HEK293 (cell line): ENCODE data around the gene NINJ1.

Source experiments
- GLI4 ChIP-seq: fragments of 450-650 bp; formaldehyde crosslinking; IDR thresholded peaks from 2 replicates; pipeline ENCODE4 v1.5.1; 2016; ENCODE audit warnings: missing biosample characterization, missing genetic modification characterization
- GLIS2 ChIP-seq: fragments of 450-650 bp; formaldehyde crosslinking; IDR thresholded peaks from 2 replicates; pipeline ENCODE4 v1.5.1; 2016; ENCODE audit warnings: missing biosample characterization, missing genetic modification characterization
- KLF1 ChIP-seq: fragments of 450-650 bp; formaldehyde crosslinking; IDR thresholded peaks from 2 replicates; pipeline ENCODE4 v1.5.1; 2016; ENCODE audit warnings: missing biosample characterization, missing genetic modification characterization
- KLF16 ChIP-seq: fragments of 450-650 bp; formaldehyde crosslinking; IDR thresholded peaks from 2 replicates; pipeline ENCODE4 v1.5.1; 2017; ENCODE audit warnings: missing biosample characterization, missing genetic modification characterization
- KLF7 ChIP-seq: fragments of 450-650 bp; formaldehyde crosslinking; IDR thresholded peaks from 2 replicates; pipeline ENCODE4 v1.5.1; 2016; ENCODE audit warnings: missing biosample characterization, missing genetic modification characterization, borderline replicate concordance
- KLF8 ChIP-seq: fragments of 450-650 bp; formaldehyde crosslinking; IDR thresholded peaks from 2 replicates; pipeline ENCODE4 v1.5.1; 2016; ENCODE audit warnings: missing biosample characterization, missing genetic modification characterization
- SP3 ChIP-seq: fragments of 450-650 bp; formaldehyde crosslinking; IDR thresholded peaks from 2 replicates; pipeline ENCODE4 v1.5.1; 2016; ENCODE audit warnings: missing biosample characterization, missing genetic modification characterization
- ZBTB20 ChIP-seq: fragments of 450-650 bp; formaldehyde crosslinking; IDR thresholded peaks from 2 replicates; pipeline ENCODE4 v1.5.1; 2016; ENCODE audit warnings: missing biosample characterization, missing genetic modification characterization
- ZBTB8A ChIP-seq: fragments of 450-650 bp; formaldehyde crosslinking; IDR thresholded peaks from 2 replicates; pipeline ENCODE4 v1.5.1; 2016; ENCODE audit warnings: missing biosample characterization, missing genetic modification characterization
- ZNF121 ChIP-seq: fragments of 450-650 bp; formaldehyde crosslinking; IDR thresholded peaks from 2 replicates; pipeline ENCODE4 v1.5.1; 2016; ENCODE audit warnings: missing biosample characterization, missing genetic modification characterization
- ZNF335 ChIP-seq: fragments of 450-650 bp; formaldehyde crosslinking; conservative IDR thresholded peaks from 2 replicates; pipeline ENCODE4 v1.5.1; 2016; ENCODE audit warnings: missing biosample characterization, missing genetic modification characterization
- ZNF404 ChIP-seq: fragments of 450-650 bp; formaldehyde crosslinking; IDR thresholded peaks from 2 replicates; pipeline ENCODE4 v1.5.1; 2017; ENCODE audit warnings: missing biosample characterization, missing genetic modification characterization
- ZNF514 ChIP-seq: fragments of 450-650 bp; formaldehyde crosslinking; IDR thresholded peaks from 2 replicates; pipeline ENCODE4 v1.5.1; 2016; ENCODE audit warnings: missing biosample characterization, missing genetic modification characterization
- ZNF548 ChIP-seq: fragments of 450-650 bp; formaldehyde crosslinking; IDR thresholded peaks from 2 replicates; pipeline ENCODE4 v1.5.1; 2016; ENCODE audit warnings: missing biosample characterization, missing genetic modification characterization
- ZNF549 ChIP-seq: fragments of 450-650 bp; IDR thresholded peaks from 2 replicates; pipeline ENCODE4 v1.5.1; 2018; ENCODE audit warnings: missing biosample characterization, missing genetic modification characterization, mild to moderate bottlenecking, inconsistent platforms, moderate library complexity
- ZNF555 ChIP-seq: fragments of 450-650 bp; formaldehyde crosslinking; conservative IDR thresholded peaks from 2 replicates; pipeline ENCODE4 v1.5.1; 2017; ENCODE audit warnings: missing biosample characterization, mild to moderate bottlenecking, missing genetic modification characterization, inconsistent platforms
- ZNF596 ChIP-seq: fragments of 450-650 bp; IDR thresholded peaks from 2 replicates; pipeline ENCODE4 v1.5.0; 2018; ENCODE audit warnings: missing biosample characterization, mild to moderate bottlenecking, missing genetic modification characterization, moderate library complexity
- ZNF600 ChIP-seq: fragments of 450-650 bp; formaldehyde crosslinking; IDR thresholded peaks from 2 replicates; pipeline ENCODE4 v1.5.1; 2016; ENCODE audit warnings: missing biosample characterization, missing genetic modification characterization
- ZNF623 ChIP-seq: fragments of 450-650 bp; formaldehyde crosslinking; IDR thresholded peaks from 2 replicates; pipeline ENCODE4 v1.5.1; 2016; ENCODE audit warnings: missing biosample characterization, missing genetic modification characterization
- ZNF768 ChIP-seq: fragments of 450-650 bp; formaldehyde crosslinking; IDR thresholded peaks from 2 replicates; pipeline ENCODE4 v1.5.1; 2018; ENCODE audit warnings: missing biosample characterization, mild to moderate bottlenecking, missing genetic modification characterization
- ZNF792 ChIP-seq: fragments of 450-650 bp; formaldehyde crosslinking; IDR thresholded peaks from 2 replicates; pipeline ENCODE4 v1.5.1; 2016; ENCODE audit warnings: missing biosample characterization, missing genetic modification characterization
- ZSCAN16 ChIP-seq: fragments of 450-650 bp; formaldehyde crosslinking; IDR thresholded peaks from 2 replicates; pipeline ENCODE4 v1.5.1; 2016; ENCODE audit warnings: missing biosample characterization, missing genetic modification characterization
- TF ChIP-seq, protein P1 (sequence below): fragments of 450-650 bp; formaldehyde crosslinking; IDR thresholded peaks from 2 replicates; pipeline ENCODE4 v1.5.1; 2016; ENCODE audit warnings: missing biosample characterization, missing genetic modification characterization
- TF ChIP-seq, protein P2 (sequence below): fragments of 450-650 bp; formaldehyde crosslinking; IDR thresholded peaks from 2 replicates; pipeline ENCODE4 v1.5.1; 2016; ENCODE audit warnings: missing biosample characterization, missing genetic modification characterization
- TF ChIP-seq, protein P3 (sequence below): fragments of 450-650 bp; formaldehyde crosslinking; IDR thresholded peaks from 2 replicates; pipeline ENCODE4 v1.5.1; 2017; ENCODE audit warnings: missing biosample characterization, mild to moderate bottlenecking, missing genetic modification characterization, moderate library complexity

The NINJ1 gene

DNA sequence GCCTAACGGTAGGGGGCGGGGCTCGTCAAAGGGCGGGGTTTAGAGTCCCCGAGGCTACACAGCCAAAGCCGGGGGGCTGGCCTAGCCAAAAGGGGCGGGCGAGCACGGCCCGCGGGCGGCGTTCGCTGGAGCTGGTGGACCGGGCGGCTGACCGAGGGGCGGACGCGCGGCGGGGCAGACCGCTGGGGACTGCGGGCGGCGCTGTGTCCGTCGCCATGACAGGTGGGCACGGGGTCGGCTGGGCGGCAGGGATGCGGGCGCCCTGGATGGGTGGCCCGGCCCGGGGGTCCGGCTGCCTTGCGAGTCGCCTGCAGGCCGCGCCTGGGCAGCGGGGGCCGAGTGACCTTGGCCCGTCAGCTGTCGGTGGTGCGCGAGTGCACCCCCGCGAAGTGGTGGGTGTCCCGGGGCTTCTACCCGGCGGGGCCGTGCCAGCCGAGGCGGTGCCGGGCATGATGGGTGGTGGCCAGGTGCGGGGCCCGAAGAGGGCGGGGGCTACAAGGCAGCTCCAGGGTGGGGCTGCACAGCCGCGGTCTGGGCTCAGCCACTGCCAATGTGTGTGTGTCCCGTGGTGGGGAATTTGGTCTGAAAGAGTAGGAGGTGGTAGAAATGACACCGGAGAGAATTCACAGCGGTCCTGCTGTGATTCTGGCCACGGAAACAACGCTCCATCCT, 37.8 kb downstream of the NINJ1 start, which contains the start of gene CARD19 (continued):
- TF ChIP-seq, protein P1, sequence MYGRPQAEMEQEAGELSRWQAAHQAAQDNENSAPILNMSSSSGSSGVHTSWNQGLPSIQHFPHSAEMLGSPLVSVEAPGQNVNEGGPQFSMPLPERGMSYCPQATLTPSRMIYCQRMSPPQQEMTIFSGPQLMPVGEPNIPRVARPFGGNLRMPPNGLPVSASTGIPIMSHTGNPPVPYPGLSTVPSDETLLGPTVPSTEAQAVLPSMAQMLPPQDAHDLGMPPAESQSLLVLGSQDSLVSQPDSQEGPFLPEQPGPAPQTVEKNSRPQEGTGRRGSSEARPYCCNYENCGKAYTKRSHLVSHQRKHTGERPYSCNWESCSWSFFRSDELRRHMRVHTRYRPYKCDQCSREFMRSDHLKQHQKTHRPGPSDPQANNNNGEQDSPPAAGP (tag by site-specific recombination), result peak; percentile 38; the same call in 1 of the 2 replicates
- TF ChIP-seq, protein P2, sequence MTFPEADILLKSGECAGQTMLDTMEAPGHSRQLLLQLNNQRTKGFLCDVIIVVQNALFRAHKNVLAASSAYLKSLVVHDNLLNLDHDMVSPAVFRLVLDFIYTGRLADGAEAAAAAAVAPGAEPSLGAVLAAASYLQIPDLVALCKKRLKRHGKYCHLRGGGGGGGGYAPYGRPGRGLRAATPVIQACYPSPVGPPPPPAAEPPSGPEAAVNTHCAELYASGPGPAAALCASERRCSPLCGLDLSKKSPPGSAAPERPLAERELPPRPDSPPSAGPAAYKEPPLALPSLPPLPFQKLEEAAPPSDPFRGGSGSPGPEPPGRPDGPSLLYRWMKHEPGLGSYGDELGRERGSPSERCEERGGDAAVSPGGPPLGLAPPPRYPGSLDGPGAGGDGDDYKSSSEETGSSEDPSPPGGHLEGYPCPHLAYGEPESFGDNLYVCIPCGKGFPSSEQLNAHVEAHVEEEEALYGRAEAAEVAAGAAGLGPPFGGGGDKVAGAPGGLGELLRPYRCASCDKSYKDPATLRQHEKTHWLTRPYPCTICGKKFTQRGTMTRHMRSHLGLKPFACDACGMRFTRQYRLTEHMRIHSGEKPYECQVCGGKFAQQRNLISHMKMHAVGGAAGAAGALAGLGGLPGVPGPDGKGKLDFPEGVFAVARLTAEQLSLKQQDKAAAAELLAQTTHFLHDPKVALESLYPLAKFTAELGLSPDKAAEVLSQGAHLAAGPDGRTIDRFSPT, result peak; percentile 69; the same call in 1 of the 2 replicates
- TF ChIP-seq ZBTB8A (tag by site-specific recombination) (peak; percentile 83), ZNF555 (tag by site-specific recombination) (no peak), ZNF792 (no peak), ZNF596 (tag by site-specific recombination) (peak; percentile 36; the same call in 1 of the 2 replicates), ZNF335 (peak; percentile 76), ZNF549 (tag by site-specific recombination) (no peak), ZNF404 (tag by site-specific recombination) (no peak), ZSCAN16 (no peak), ZNF548 (no peak), ZNF768 (no peak), KLF16 (tag by site-specific recombination) (no peak), GLI4 (no peak), ZNF623 (tag by site-specific recombination) (no peak), SP3 (0 out of 2 replicates have a peak, but pooled peaks have one; percentile 0), GLIS2 (tag by site-specific recombination) (peak; percentile 77), KLF7 (tag by site-specific recombination) (0 out of 2 replicates have a peak, but pooled peaks have one; percentile 37), KLF1 (tag by site-specific recombination) (peak; percentile 70), ZNF600 (tag by site-specific recombination) (no peak), KLF8 (tag by site-specific recombination) (peak; percentile 39; the same call in 1 of the 2 replicates), ZBTB20 (tag by site-specific recombination) (peak; percentile 35; the same call in 1 of the 2 replicates), ZNF121 (0 out of 2 replicates have a peak, but pooled peaks have one; percentile 10), ZNF514 (tag by site-specific recombination) (no peak)
- TF ChIP-seq, protein P3, sequence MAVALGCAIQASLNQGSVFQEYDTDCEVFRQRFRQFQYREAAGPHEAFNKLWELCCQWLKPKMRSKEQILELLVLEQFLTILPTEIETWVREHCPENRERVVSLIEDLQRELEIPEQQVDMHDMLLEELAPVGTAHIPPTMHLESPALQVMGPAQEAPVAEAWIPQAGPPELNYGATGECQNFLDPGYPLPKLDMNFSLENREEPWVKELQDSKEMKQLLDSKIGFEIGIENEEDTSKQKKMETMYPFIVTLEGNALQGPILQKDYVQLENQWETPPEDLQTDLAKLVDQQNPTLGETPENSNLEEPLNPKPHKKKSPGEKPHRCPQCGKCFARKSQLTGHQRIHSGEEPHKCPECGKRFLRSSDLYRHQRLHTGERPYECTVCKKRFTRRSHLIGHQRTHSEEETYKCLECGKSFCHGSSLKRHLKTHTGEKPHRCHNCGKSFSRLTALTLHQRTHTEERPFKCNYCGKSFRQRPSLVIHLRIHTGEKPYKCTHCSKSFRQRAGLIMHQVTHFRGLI, result peak; percentile 29; the same call in 1 of the 2 replicates
